Measurements from ENCODE around the gene SLC35B3.

DNA sequence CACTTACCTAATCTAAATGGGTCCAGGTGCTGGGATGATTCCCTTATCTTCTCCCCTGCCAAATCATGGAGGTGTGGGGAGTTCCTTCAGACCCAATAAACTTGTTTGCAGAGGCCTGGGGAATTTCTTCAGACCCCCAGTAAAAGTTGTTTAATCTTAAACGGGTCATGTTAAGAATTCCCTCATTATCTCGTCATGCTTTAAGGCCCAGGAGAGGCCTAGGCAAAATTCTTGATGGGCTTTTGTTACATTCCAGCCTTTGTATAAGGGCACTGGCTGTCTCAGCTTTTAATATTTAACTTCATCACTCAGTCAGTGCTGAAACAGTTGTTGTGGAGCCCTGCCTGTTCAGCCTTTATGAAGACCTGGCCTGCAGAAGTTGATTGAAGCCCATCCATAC lies 11.0 kb upstream of the SLC35B3 start:
- TF ChIP-seq POLR2H (tag; IDR thresholded peaks at IDR 0.05; ENCODE audit: low read depth) = no peak
- no peak for TF ChIP-seq ELF1 (tag; IDR thresholded peaks at IDR 0.05)
- TF ChIP-seq ZNF511 (CRISPR knock-in tag; IDR thresholded peaks at IDR 0.05) = no peak
- no peak for TF ChIP-seq GABPB2 (CRISPR knock-in tag; conservative IDR thresholded peaks at IDR 0.05)

Measured in K562 (cell line).